Psoas muscle (tissue), 8 donors: Measurements from ENCODE around the gene HERPUD1. TPM values are rescaled to one million over a fixed set of nuclear protein-coding genes. Genes with fewer than 3 reads are reported as not detected.
"Not testable (repeated sequence)": the region's sequence is repeated elsewhere in the genome, so short reads cannot be mapped to it uniquely, and the experiment has no call there.

Experiments
- ATAC-seq, 4 donors: fragments of 200-7000 bp; cut with Tn5 transposase; one replicate each; pipeline ENCODE4 v1.9.1; 2020; ENCODE audit warnings: moderate library complexity in 3 of 4, mild to moderate bottlenecking in 2 of 4
- DNase-seq, 2 donors: peaks; one replicate each; pipeline ENCODE4 v3.0.0-alpha.2; 2020
- H3K27ac ChIP-seq: fragments of 200-600 bp; one replicate; pipeline ENCODE4 v1.8.0; 2022
- H3K27me3 ChIP-seq, 3 donors: fragments of 200-600 bp in 1 of 3; one replicate each; pipeline versions ENCODE4 v1.6.1 to v1.8.0; 2013 to 2022; ENCODE audit warnings: low read length in 2 of 3, mild to moderate bottlenecking in 2 of 3, moderate library complexity in 1 of 3; ENCODE audit not compliant: insufficient read depth in 3 of 3
- H3K36me3 ChIP-seq, 2 donors: fragments of 200-600 bp in 1 of 2; one replicate each; pipeline versions ENCODE4 v1.6.1 to v1.8.0; 2013 to 2022; ENCODE audit warnings: low read depth in 1 of 2, mild to moderate bottlenecking in 1 of 2, moderate library complexity in 1 of 2; ENCODE audit not compliant: insufficient read depth in 1 of 2
- H3K4me1 ChIP-seq: fragments of 200-600 bp; one replicate; pipeline ENCODE4 v1.8.0; 2022
- H3K4me3 ChIP-seq: fragments of 200-600 bp; one replicate; pipeline ENCODE4 v1.8.0; 2022; ENCODE audit warnings: mild to moderate bottlenecking
- H3K9me3 ChIP-seq: fragments of 200-600 bp; one replicate; pipeline ENCODE4 v1.8.0; 2022
- CTCF ChIP-seq: fragments of 200-600 bp; IDR thresholded peaks from one replicate; pipeline ENCODE4 v1.8.0; 2022; ENCODE audit warnings: antibody characterized with exemption
- WGBS, 3 donors: extraction: QIAGEN DNeasy Blood & Tissue Kit; methylation state at CpG; one replicate each; pipeline versions ENCODE4 v1.1.6 to v1.1.7; 2013; 5-methylcytosine and 5-hydroxymethylcytosine counted together
- intact Hi-C, 2 donors: fragments of 100-400 bp; cut with DNase I; formaldehyde crosslinking; loops; one replicate each; pipeline versions ENCODE4 v1.11.0 to v1.14.2; 2022
- polyA plus RNA-seq, 3 donors: library from polyadenylated mRNA; stranded (reverse); fragments of 200-250 nt; gene quantifications; one replicate each; pipeline ENCODE4 v1.2.3, GENCODE V29; 2013
- total RNA-seq, 4 donors: library from RNA; stranded (reverse); fragmentation: NEBNext Ultra II Directional in 2 of 4; extraction: Animal tissue kit (Norgen Biotek cat#: 25700) in 2 of 4; gene quantifications; one replicate each; pipeline versions ENCODE4 v1.2.1 to v1.2.4, GENCODE V29; 2021 to 2023
- donor health status: healthy with polysubstance abuse.
- donor health status: DM: no; HTN: no; CAD: no; lungs with moderate emphysema.
- donor health status: Bipolar disorder and iron deficiency.
- donor health status: healthy.
- donor health status: DM: yes; HTN: yes; CAD: no.
- donor health status: DM: no; HTN: no; CAD: no.
- donor health status: DM: no; HTN: no; CAD: no.
- donor health status: DM: yes; HTN: yes; CAD: no.

Gene HERPUD1
- total and polyA plus RNA-seq, 7 donors: 70.2 to 162 (median 113) TPM

- 8 to 12% (median 10%) methylated on average over 8 of the region's 8 CpGs for WGBS, 3 donors
Observed at GRCh38 chr16:56933828-56934598, 2.1 kb downstream of the HERPUD1 start.

GRCh38 chr16:56934599-56935145, 2.7 kb downstream of the HERPUD1 start:
- H3K36me3 ChIP-seq: peaks cover 9 to 50% of the 10 kb centered on the region in 2 donors
- H3K9me3 ChIP-seq, DNase-seq, intact Hi-C loops, ATAC-seq, H3K27me3 ChIP-seq: not testable (repeated sequence)
- peaks cover 36% of the 10 kb centered on the region for H3K4me1 ChIP-seq
- H3K27ac ChIP-seq: peak overlapping the region; percentile 99
- H3K4me3 ChIP-seq: peak overlapping the region; percentile 92
- 26 to 39% (median 34%) methylated on average over 8 of the region's 8 CpGs for WGBS, 3 donors

More at GRCh38 chr16:56933828-56934598, 2.1 kb downstream of the HERPUD1 start:
- Histone ChIP-seq H3K36me3 (peaks cover 7 to 43% of the 10 kb centered on the region in 2 donors), H3K27me3 (no peaks in the 10 kb centered on the region), H3K4me3 (peak overlapping the region; percentile 92), H3K9me3 (no peaks in the 10 kb centered on the region), H3K4me1 (peaks cover 36% of the 10 kb centered on the region), H3K27ac (peak overlapping the region; percentile 99)
- DNase-seq (no peak), ATAC-seq (no peak)
- intact Hi-C loops: loop anchor here in 1 of 2 donors (1.0 kb wide), 1 partner anchor 67 kb away; no protein-coding TSS in a partner anchor
- no peak for TF ChIP-seq CTCF

- no peak for ATAC-seq
- peak overlapping the region; percentile 92 for H3K4me3 ChIP-seq
- no peak for TF ChIP-seq CTCF
- H3K27me3 ChIP-seq: no peaks in the 10 kb centered on the region
- DNase-seq: no peak
- WGBS, 3 donors: 26 to 34% (median 28%) methylated on average over 5 of the region's 5 CpGs
- H3K36me3 ChIP-seq: peaks cover 13 to 55% of the 10 kb centered on the region in 2 donors
- no peaks in the 10 kb centered on the region for H3K9me3 ChIP-seq
- H3K4me1 ChIP-seq: peaks cover 36% of the 10 kb centered on the region
- peak overlapping the region; percentile 99 for H3K27ac ChIP-seq
- intact Hi-C loops: no loop called here
Observed at GRCh38 chr16:56935201-56935600, 3.3 kb downstream of the HERPUD1 start.

GRCh38 chr16:56936491-56936890, 4.5 kb downstream of the HERPUD1 start:
- no peak overlapping the region for H3K27ac ChIP-seq
- intact Hi-C loops: no loop called here
- WGBS, 3 donors: 46 to 55% (median 47%) methylated on average over 5 of the region's 5 CpGs

More at GRCh38 chr16:56936491-56936890, 4.5 kb downstream of the HERPUD1 start:
- Histone ChIP-seq H3K4me3 (no peak overlapping the region), H3K27me3 (no peaks in the 10 kb centered on the region), H3K36me3 (peaks cover 15 to 68% of the 10 kb centered on the region in 2 donors), H3K9me3 (no peaks in the 10 kb centered on the region), H3K4me1 (peaks cover 32% of the 10 kb centered on the region)
- no peak for ATAC-seq
- no peak for DNase-seq
- TF ChIP-seq CTCF: no peak
